Neural progenitor cell (in vitro differentiated cells): ENCODE results near the gene PCNX3. TPM values are rescaled to one million over a fixed set of nuclear protein-coding genes. Genes with fewer than 3 reads are reported as not detected.

Source experiments
- DNase-seq: peaks from one replicate; pipeline ENCODE4 v3.0.0-alpha.2; 2016; ENCODE audit warnings: low spot score
- H2AFZ ChIP-seq: fragments of 200-600 bp; sonication (generic); replicated peaks from 2 replicates; pipeline ENCODE4 v1.6.1; 2016; ENCODE audit warnings: antibody characterized with exemption
- H3F3A ChIP-seq: fragments of 200-600 bp; sonication (generic); 2 replicates; pipeline ENCODE4 v1.6.1; 2016; ENCODE audit warnings: antibody characterized with exemption, low read depth
- H3K27ac ChIP-seq: fragments of 200-600 bp; sonication (generic); 2 replicates; pipeline ENCODE4 v1.5.1; 2016; ENCODE audit warnings: mild to moderate bottlenecking
- H3K27me3 ChIP-seq: fragments of 200-600 bp; sonication (generic); 2 replicates; pipeline ENCODE4 v1.6.1; 2016; ENCODE audit warnings: mild to moderate bottlenecking, moderate library complexity
- H3K36me3 ChIP-seq: fragments of 200-600 bp; sonication (generic); 2 replicates; pipeline ENCODE4 v1.5.1; 2016
- H3K4me1 ChIP-seq: fragments of 200-600 bp; sonication (generic); 2 replicates; pipeline ENCODE4 v1.6.1; 2016; ENCODE audit warnings: mixed run types
- H3K4me2 ChIP-seq: fragments of 200-600 bp; sonication (generic); 2 replicates; pipeline ENCODE4 v1.6.1; 2016
- H3K4me3 ChIP-seq: fragments of 200-600 bp; sonication (generic); 2 replicates; pipeline ENCODE4 v1.5.1; 2016
- H3K79me2 ChIP-seq: fragments of 200-600 bp; sonication (generic); 2 replicates; pipeline ENCODE4 v1.6.1; 2016; ENCODE audit warnings: low read depth
- H3K9ac ChIP-seq: fragments of 200-600 bp; sonication (generic); 2 replicates; pipeline ENCODE4 v1.6.1; 2016
- H3K9me3 ChIP-seq: fragments of 200-600 bp; sonication (generic); 2 replicates; pipeline ENCODE4 v1.5.1; 2016; ENCODE audit warnings: low read depth
- H4K20me1 ChIP-seq: fragments of 200-600 bp; sonication (generic); 2 replicates; pipeline ENCODE4 v1.6.1; 2016; ENCODE audit warnings: low read depth
- H3K27ac Mint-ChIP-seq: 3 replicates; pipeline ENCODE4 v1.8.0; 2021; ENCODE audit warnings: mixed read lengths
- H3K27me3 Mint-ChIP-seq: 2 replicates; pipeline ENCODE4 v1.8.0; 2022; ENCODE audit warnings: low read depth, mild to moderate bottlenecking, inconsistent platforms, moderate library complexity, mixed read lengths; ENCODE audit not compliant: insufficient read depth
- H3K36me3 Mint-ChIP-seq: 3 replicates; pipeline ENCODE4 v1.8.0; 2021; ENCODE audit warnings: mixed read lengths
- H3K4me1 Mint-ChIP-seq: 3 replicates; pipeline ENCODE4 v1.8.0; 2021; ENCODE audit warnings: mixed read lengths
- H3K4me3 Mint-ChIP-seq: 3 replicates; pipeline ENCODE4 v1.8.0; 2021; ENCODE audit warnings: mild to moderate bottlenecking, moderate library complexity, mixed read lengths
- H3K9me3 Mint-ChIP-seq: 3 replicates; pipeline ENCODE4 v1.8.0; 2020; ENCODE audit warnings: mixed read lengths
- CTCF ChIP-seq: fragments of 200-600 bp; sonication (generic); IDR thresholded peaks from 2 replicates; pipeline ENCODE4 v1.5.1; 2017; ENCODE audit warnings: antibody characterized with exemption, mild to moderate bottlenecking
- EZH2 ChIP-seq: fragments of 200-600 bp; sonication (generic); IDR thresholded peaks from 2 replicates; pipeline ENCODE4 v1.6.1; 2017; ENCODE audit warnings: antibody characterized with exemption, mild to moderate bottlenecking, moderate library complexity
- EZH2phosphoT487 ChIP-seq: fragments of 200-600 bp; sonication (generic); IDR thresholded peaks from 2 replicates; pipeline ENCODE4 v1.6.1; 2017; ENCODE audit warnings: antibody characterized with exemption
- total RNA-seq: library from RNA; depleted of rRNA; stranded (reverse); fragments of >200 nt; gene quantifications from 2 replicates; pipeline ENCODE4 v1.2.3, GENCODE V29; 2015; ENCODE audit warnings: low replicate concordance

PCNX3 gene
- total RNA-seq, 1 donor from 2014 or later: 6.6 TPM

GRCh38 chr11:65577756-65578109, 37.8 kb upstream of the PCNX3 start:
- Histone ChIP-seq H3K36me3 (no peaks in the 10 kb centered on the region), H3K4me2 (no peak overlapping the region), H3K4me1 (peaks cover 12% of the 10 kb centered on the region), H3K79me2 (peaks cover 9% of the 10 kb centered on the region), H3K9me3 (no peaks in the 10 kb centered on the region), H3K27ac (no peak overlapping the region), H2AFZ (no peak overlapping the region), H3F3A (peaks cover 35% of the 10 kb centered on the region), H3K9ac (no peak overlapping the region), H4K20me1 (peaks cover 38% of the 10 kb centered on the region), H3K4me3 (no peak overlapping the region), H3K27me3 (peaks cover 62% of the 10 kb centered on the region)
- H3K9me3 Mint-ChIP-seq: no peaks in the 10 kb centered on the region
- peaks cover 10% of the 10 kb centered on the region for H3K36me3 Mint-ChIP-seq
- no peak for DNase-seq
- H3K4me3 Mint-ChIP-seq: peak overlapping the region; percentile 31
- no peak overlapping the region for H3K27ac Mint-ChIP-seq
- no peak for TF ChIP-seq EZH2phosphoT487
- TF ChIP-seq CTCF: no peak
- TF ChIP-seq EZH2: no peak
- peaks cover 33% of the 10 kb centered on the region for H3K4me1 Mint-ChIP-seq
- H3K27me3 Mint-ChIP-seq: peaks cover 29% of the 10 kb centered on the region

GRCh38 chr11:65578134-65578533, 37.4 kb upstream of the PCNX3 start:
- TF ChIP-seq EZH2 (no peak), EZH2phosphoT487 (no peak), CTCF (no peak)
- H3K27me3 ChIP-seq: peaks cover 66% of the 10 kb centered on the region
- no peak overlapping the region for H3K9ac ChIP-seq
- no peak overlapping the region for H3K27ac ChIP-seq
- peaks cover 30% of the 10 kb centered on the region for H3K4me1 Mint-ChIP-seq
- no peaks in the 10 kb centered on the region for H3K36me3 ChIP-seq
- H2AFZ ChIP-seq: no peak overlapping the region
- H3F3A ChIP-seq: peaks cover 31% of the 10 kb centered on the region
- H3K9me3 Mint-ChIP-seq: no peaks in the 10 kb centered on the region
- H3K4me3 Mint-ChIP-seq: peak overlapping the region; percentile 31
- peaks cover 34% of the 10 kb centered on the region for H4K20me1 ChIP-seq
- no peak overlapping the region for H3K4me2 ChIP-seq
- H3K27me3 Mint-ChIP-seq: peaks cover 29% of the 10 kb centered on the region
- no peak for DNase-seq
- H3K4me1 ChIP-seq: peaks cover 9% of the 10 kb centered on the region
- no peak overlapping the region for H3K4me3 ChIP-seq
- H3K27ac Mint-ChIP-seq: peak overlapping the region; percentile 35
- H3K9me3 ChIP-seq: no peaks in the 10 kb centered on the region
- H3K79me2 ChIP-seq: peaks cover 5% of the 10 kb centered on the region
- peaks cover 8% of the 10 kb centered on the region for H3K36me3 Mint-ChIP-seq

GRCh38 chr11:65578667-65579066, 36.9 kb upstream of the PCNX3 start:
- Histone ChIP-seq H3K27ac (no peak overlapping the region), H2AFZ (no peak overlapping the region), H3K4me3 (no peak overlapping the region), H3K9me3 (no peaks in the 10 kb centered on the region), H3K79me2 (no peaks in the 10 kb centered on the region), H3K27me3 (peaks cover 72% of the 10 kb centered on the region), H3K9ac (no peak overlapping the region), H3K4me1 (peaks cover 7% of the 10 kb centered on the region), H4K20me1 (peaks cover 29% of the 10 kb centered on the region), H3K4me2 (no peak overlapping the region), H3F3A (peaks cover 26% of the 10 kb centered on the region), H3K36me3 (no peaks in the 10 kb centered on the region)
- H3K4me3 Mint-ChIP-seq: peak overlapping the region; percentile 31
- H3K27me3 Mint-ChIP-seq: peaks cover 29% of the 10 kb centered on the region
- H3K27ac Mint-ChIP-seq: peak overlapping the region; percentile 35
- DNase-seq: no peak
- no peaks in the 10 kb centered on the region for H3K9me3 Mint-ChIP-seq
- H3K36me3 Mint-ChIP-seq: peaks cover 8% of the 10 kb centered on the region
- TF ChIP-seq CTCF: no peak
- TF ChIP-seq EZH2: no peak
- H3K4me1 Mint-ChIP-seq: peaks cover 29% of the 10 kb centered on the region
